ENCODE measurements around the gene JADE2. TPM values are rescaled to one million over a fixed set of nuclear protein-coding genes. Genes with fewer than 3 reads are reported as not detected.
A peak's percentile ranks its signal among the peaks of the same experiment; 100 is the strongest.

Gene JADE2
- total and polyA plus RNA-seq, 4 donors = 3.9 to 11.4 (median 5.5) TPM

DNA sequence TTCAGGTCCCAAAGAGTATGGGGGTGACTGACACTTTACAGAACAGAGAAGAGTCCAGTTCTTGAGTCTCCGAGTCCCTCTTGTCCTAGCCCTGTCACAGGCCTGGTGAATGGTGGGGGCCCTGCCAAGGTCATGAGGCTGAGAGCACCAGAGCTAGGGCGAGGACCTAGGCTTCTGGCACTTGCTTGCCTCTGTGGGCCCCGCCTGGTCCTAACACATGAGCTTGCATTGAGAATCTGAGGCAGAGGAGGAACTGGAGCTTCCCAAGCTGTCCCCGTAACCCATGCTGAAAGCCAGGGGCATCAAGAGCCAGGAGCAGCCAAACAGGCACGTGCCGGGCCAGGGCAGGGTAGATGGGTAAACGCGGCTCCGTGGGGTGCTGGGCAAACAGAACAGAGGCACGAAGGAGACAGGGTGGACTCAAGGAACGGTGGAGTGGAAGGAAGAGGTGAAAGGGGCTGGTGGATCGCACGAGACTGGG lies 41.3 kb downstream of the JADE2 start:
- Histone ChIP-seq H3K9ac (ENCODE audit: low read depth in 1 of 2, low read length in 2 of 2) (no peak overlapping the region), H3K27me3 (ENCODE audit: control insufficient read depth in 4 of 4, insufficient read depth in 4 of 4, low read length in 3 of 4) (no peaks in the 10 kb centered on the region), H3K4me3 (ENCODE audit: low read depth in 1 of 3, low read length in 3 of 3) (no peak overlapping the region), H3K4me1 (ENCODE audit: control insufficient read depth in 4 of 4, insufficient read depth in 4 of 4, low read length in 3 of 4) (peaks cover 13 to 38% (median 31%) of the 10 kb centered on the region in 4 donors), H3K9me3 (ENCODE audit: control insufficient read depth in 4 of 4, low read length in 3 of 4) (no peaks in the 10 kb centered on the region), H3K27ac (ENCODE audit: low read depth in 1 of 2, low read length in 2 of 2) (no peak overlapping the region), H3K36me3 (ENCODE audit: control insufficient read depth in 4 of 4, insufficient read depth in 3 of 4, low read depth in 1 of 4, low read length in 3 of 4) (peaks cover 11 to 38% (median 35%) of the 10 kb centered on the region in 4 donors)
- DNase-seq (ENCODE audit: low spot score) = no peak
- 88% methylated on average over 13 of the region's 13 CpGs for WGBS
- TF ChIP-seq, protein P1, sequence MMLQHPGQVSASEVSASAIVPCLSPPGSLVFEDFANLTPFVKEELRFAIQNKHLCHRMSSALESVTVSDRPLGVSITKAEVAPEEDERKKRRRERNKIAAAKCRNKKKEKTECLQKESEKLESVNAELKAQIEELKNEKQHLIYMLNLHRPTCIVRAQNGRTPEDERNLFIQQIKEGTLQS (IDR thresholded peaks at IDR 0.05) = no peak
- TF ChIP-seq TAF1 (conservative IDR thresholded peaks at IDR 0.05) (no peak), RAD21 (IDR thresholded peaks at IDR 0.05) (no peak), NR2F2 (IDR thresholded peaks at IDR 0.05) (no peak), EGR1 (IDR thresholded peaks at IDR 0.05; ENCODE audit: low read depth in 2 of 2) (no peak), FOXA1 (IDR thresholded peaks at IDR 0.05) (no peak), RXRA (IDR thresholded peaks at IDR 0.05) (no peak), HNF4G (IDR thresholded peaks at IDR 0.05) (no peak)
- TF ChIP-seq, protein P2, sequence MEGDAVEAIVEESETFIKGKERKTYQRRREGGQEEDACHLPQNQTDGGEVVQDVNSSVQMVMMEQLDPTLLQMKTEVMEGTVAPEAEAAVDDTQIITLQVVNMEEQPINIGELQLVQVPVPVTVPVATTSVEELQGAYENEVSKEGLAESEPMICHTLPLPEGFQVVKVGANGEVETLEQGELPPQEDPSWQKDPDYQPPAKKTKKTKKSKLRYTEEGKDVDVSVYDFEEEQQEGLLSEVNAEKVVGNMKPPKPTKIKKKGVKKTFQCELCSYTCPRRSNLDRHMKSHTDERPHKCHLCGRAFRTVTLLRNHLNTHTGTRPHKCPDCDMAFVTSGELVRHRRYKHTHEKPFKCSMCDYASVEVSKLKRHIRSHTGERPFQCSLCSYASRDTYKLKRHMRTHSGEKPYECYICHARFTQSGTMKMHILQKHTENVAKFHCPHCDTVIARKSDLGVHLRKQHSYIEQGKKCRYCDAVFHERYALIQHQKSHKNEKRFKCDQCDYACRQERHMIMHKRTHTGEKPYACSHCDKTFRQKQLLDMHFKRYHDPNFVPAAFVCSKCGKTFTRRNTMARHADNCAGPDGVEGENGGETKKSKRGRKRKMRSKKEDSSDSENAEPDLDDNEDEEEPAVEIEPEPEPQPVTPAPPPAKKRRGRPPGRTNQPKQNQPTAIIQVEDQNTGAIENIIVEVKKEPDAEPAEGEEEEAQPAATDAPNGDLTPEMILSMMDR (IDR thresholded peaks at IDR 0.05; ENCODE audit: low read depth, low read length, missing input control) = no peak
- TF ChIP-seq, protein P3, sequence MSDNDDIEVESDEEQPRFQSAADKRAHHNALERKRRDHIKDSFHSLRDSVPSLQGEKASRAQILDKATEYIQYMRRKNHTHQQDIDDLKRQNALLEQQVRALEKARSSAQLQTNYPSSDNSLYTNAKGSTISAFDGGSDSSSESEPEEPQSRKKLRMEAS (IDR thresholded peaks at IDR 0.05) = no peak

DNA sequence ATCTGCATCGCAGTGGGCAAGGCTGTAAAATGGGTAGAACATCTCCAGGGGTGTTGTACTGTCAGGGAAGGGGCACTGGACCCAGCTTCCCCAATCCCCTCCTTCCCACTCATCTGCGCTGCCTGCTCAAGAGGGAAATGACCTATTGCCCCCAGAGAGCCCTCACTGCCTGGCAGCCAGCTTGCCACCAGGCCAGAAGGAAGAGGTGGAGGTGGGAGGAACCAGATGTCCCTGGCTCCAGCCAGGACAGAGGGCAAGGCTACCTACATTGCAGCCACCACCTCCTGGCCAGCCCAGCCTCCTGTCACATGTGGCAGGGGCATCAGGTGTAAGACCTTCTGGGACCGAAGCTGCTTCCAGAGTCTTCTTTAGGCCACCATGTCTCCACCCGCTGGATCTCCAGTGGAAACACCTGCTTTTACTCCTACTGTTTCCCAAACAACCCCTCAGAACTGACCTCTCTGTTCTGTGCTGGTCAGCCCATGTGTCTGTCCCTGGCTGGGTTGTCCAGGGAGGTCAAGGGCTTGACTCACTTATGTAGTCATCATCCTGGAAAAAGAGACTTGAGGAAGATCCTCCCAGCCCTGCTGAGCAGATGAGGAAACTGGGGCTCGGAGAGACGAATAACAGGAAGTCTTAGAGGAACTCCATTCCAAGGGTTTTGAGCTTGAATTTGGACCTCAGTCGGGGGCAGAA lies 42.3 kb downstream of the JADE2 start:
- H3K4me3 ChIP-seq (ENCODE audit: low read depth in 1 of 3, low read length in 3 of 3) = no peak overlapping the region
- TF ChIP-seq, protein P4, sequence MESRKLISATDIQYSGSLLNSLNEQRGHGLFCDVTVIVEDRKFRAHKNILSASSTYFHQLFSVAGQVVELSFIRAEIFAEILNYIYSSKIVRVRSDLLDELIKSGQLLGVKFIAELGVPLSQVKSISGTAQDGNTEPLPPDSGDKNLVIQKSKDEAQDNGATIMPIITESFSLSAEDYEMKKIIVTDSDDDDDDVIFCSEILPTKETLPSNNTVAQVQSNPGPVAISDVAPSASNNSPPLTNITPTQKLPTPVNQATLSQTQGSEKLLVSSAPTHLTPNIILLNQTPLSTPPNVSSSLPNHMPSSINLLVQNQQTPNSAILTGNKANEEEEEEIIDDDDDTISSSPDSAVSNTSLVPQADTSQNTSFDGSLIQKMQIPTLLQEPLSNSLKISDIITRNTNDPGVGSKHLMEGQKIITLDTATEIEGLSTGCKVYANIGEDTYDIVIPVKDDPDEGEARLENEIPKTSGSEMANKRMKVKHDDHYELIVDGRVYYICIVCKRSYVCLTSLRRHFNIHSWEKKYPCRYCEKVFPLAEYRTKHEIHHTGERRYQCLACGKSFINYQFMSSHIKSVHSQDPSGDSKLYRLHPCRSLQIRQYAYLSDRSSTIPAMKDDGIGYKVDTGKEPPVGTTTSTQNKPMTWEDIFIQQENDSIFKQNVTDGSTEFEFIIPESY (IDR thresholded peaks at IDR 0.05) = no peak
- TF ChIP-seq TAF1 (conservative IDR thresholded peaks at IDR 0.05) (no peak), FOXA1 (IDR thresholded peaks at IDR 0.05) (peak; percentile 7), JUND (IDR thresholded peaks at IDR 0.05) (peak in 1 of 2 donors; percentile 16), EGR1 (IDR thresholded peaks at IDR 0.05; ENCODE audit: low read depth in 2 of 2) (no peak), GABPA (IDR thresholded peaks at IDR 0.05 in 1 of 2, conservative IDR thresholded peaks at IDR 0.05 in 1 of 2) (no peak), HNF4G (IDR thresholded peaks at IDR 0.05) (no peak), SP1 (IDR thresholded peaks at IDR 0.05) (no peak), FOXA2 (IDR thresholded peaks at IDR 0.05) (no peak), RAD21 (IDR thresholded peaks at IDR 0.05) (peak; percentile 2 to 7), RXRA (IDR thresholded peaks at IDR 0.05) (peak in 1 of 2 donors; percentile 55), NR2F2 (IDR thresholded peaks at IDR 0.05) (peak; percentile 10), HNF4A (conservative IDR thresholded peaks at IDR 0.05) (peak; percentile 42 to 60), YY1 (IDR thresholded peaks at IDR 0.05) (no peak)
- TF ChIP-seq, protein P3 (IDR thresholded peaks at IDR 0.05) = no peak
- TF ChIP-seq, protein P1 (IDR thresholded peaks at IDR 0.05) = no peak
- TF ChIP-seq, protein P2 (IDR thresholded peaks at IDR 0.05; ENCODE audit: low read depth, low read length, missing input control) = no peak
- TF ChIP-seq, protein P5, sequence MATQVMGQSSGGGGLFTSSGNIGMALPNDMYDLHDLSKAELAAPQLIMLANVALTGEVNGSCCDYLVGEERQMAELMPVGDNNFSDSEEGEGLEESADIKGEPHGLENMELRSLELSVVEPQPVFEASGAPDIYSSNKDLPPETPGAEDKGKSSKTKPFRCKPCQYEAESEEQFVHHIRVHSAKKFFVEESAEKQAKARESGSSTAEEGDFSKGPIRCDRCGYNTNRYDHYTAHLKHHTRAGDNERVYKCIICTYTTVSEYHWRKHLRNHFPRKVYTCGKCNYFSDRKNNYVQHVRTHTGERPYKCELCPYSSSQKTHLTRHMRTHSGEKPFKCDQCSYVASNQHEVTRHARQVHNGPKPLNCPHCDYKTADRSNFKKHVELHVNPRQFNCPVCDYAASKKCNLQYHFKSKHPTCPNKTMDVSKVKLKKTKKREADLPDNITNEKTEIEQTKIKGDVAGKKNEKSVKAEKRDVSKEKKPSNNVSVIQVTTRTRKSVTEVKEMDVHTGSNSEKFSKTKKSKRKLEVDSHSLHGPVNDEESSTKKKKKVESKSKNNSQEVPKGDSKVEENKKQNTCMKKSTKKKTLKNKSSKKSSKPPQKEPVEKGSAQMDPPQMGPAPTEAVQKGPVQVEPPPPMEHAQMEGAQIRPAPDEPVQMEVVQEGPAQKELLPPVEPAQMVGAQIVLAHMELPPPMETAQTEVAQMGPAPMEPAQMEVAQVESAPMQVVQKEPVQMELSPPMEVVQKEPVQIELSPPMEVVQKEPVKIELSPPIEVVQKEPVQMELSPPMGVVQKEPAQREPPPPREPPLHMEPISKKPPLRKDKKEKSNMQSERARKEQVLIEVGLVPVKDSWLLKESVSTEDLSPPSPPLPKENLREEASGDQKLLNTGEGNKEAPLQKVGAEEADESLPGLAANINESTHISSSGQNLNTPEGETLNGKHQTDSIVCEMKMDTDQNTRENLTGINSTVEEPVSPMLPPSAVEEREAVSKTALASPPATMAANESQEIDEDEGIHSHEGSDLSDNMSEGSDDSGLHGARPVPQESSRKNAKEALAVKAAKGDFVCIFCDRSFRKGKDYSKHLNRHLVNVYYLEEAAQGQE (IDR thresholded peaks at IDR 0.05) = no peak
- H3K4me1 ChIP-seq (ENCODE audit: control insufficient read depth in 4 of 4, insufficient read depth in 4 of 4, low read length in 3 of 4) = peaks cover 13 to 38% (median 31%) of the 10 kb centered on the region in 4 donors
- no peak for DNase-seq (ENCODE audit: low spot score)
- H3K27me3 ChIP-seq (ENCODE audit: control insufficient read depth in 4 of 4, insufficient read depth in 4 of 4, low read length in 3 of 4) = no peaks in the 10 kb centered on the region
- H3K9ac ChIP-seq (ENCODE audit: low read depth in 1 of 2, low read length in 2 of 2) = no peak overlapping the region
- no peaks in the 10 kb centered on the region for H3K9me3 ChIP-seq (ENCODE audit: control insufficient read depth in 4 of 4, low read length in 3 of 4)
- H3K36me3 ChIP-seq (ENCODE audit: control insufficient read depth in 4 of 4, insufficient read depth in 3 of 4, low read depth in 1 of 4, low read length in 3 of 4) = peaks cover 8 to 39% (median 31%) of the 10 kb centered on the region in 4 donors
- 77% methylated on average over 7 of the region's 7 CpGs for WGBS
- peak overlapping the region; percentile 52 to 60 for H3K27ac ChIP-seq (ENCODE audit: low read depth in 1 of 2, low read length in 2 of 2)

All from liver (tissue), 9 donors.